H9 (cell line): Measurements from ENCODE around the gene TUB. TPM values are rescaled to one million over a fixed set of nuclear protein-coding genes. Genes with fewer than 3 reads are reported as not detected.

Experiments
- DNase-seq: peaks from one replicate; pipeline ENCODE4 v3.0.0-alpha.2; 2017
- H2AFZ ChIP-seq: one replicate; pipeline ENCODE4 v1.6.1; 2013; ENCODE audit warnings: mild to moderate bottlenecking, low read length, control low read depth, moderate library complexity
- H2AK5ac ChIP-seq: 2 replicates; pipeline ENCODE4 v1.6.1; 2013; ENCODE audit warnings: low read length, control low read depth, mixed read lengths; ENCODE audit not compliant: insufficient read length
- H2BK120ac ChIP-seq: one replicate; pipeline ENCODE4 v1.6.1; 2013; ENCODE audit warnings: low read depth, mild to moderate bottlenecking, low read length, control low read depth, inconsistent platforms; ENCODE audit not compliant: poor library complexity, severe bottlenecking
- H2BK12ac ChIP-seq: 2 replicates; pipeline ENCODE4 v1.6.1; 2013; ENCODE audit warnings: low read length, control low read depth, mixed read lengths, low read depth; ENCODE audit not compliant: insufficient read length
- H2BK15ac ChIP-seq: 2 replicates; pipeline ENCODE4 v1.6.1; 2013; ENCODE audit warnings: low read depth, low read length, control low read depth
- H2BK20ac ChIP-seq: one replicate; pipeline ENCODE4 v1.6.1; 2013; ENCODE audit warnings: low read depth, mild to moderate bottlenecking, low read length, control low read depth, inconsistent platforms; ENCODE audit not compliant: poor library complexity, severe bottlenecking
- H2BK5ac ChIP-seq: 2 replicates; pipeline ENCODE4 v1.6.1; 2013; ENCODE audit warnings: low read length, control low read depth, mixed read lengths; ENCODE audit not compliant: insufficient read length
- H3K14ac ChIP-seq: 2 replicates; pipeline ENCODE4 v1.6.1; 2013; ENCODE audit warnings: low read length, control low read depth; ENCODE audit not compliant: insufficient read depth
- H3K18ac ChIP-seq: 2 replicates; pipeline ENCODE4 v1.6.1; 2013; ENCODE audit warnings: low read depth, mild to moderate bottlenecking, mixed read lengths, low read length, control low read depth; ENCODE audit not compliant: insufficient read length
- H3K23ac ChIP-seq: 2 replicates; pipeline ENCODE4 v1.6.1; 2013; ENCODE audit warnings: low read length, control low read depth, mixed read lengths, low read depth; ENCODE audit not compliant: insufficient read length
- H3K23me2 ChIP-seq: 2 replicates; pipeline ENCODE4 v1.6.1; 2013; ENCODE audit warnings: low read depth, mild to moderate bottlenecking, mixed read lengths, low read length, control low read depth; ENCODE audit not compliant: insufficient read length, poor library complexity, severe bottlenecking
- H3K27ac ChIP-seq: 2 replicates; pipeline ENCODE4 v1.5.1; 2013; ENCODE audit warnings: low read length, control low read depth, mixed read lengths, low read depth; ENCODE audit not compliant: insufficient read length
- H3K27me3 ChIP-seq: 2 replicates; pipeline ENCODE4 v1.6.1; 2013; ENCODE audit warnings: low read length, control low read depth, inconsistent platforms; ENCODE audit not compliant: insufficient read depth
- H3K4ac ChIP-seq: 2 replicates; pipeline ENCODE4 v1.6.1; 2013; ENCODE audit warnings: low read depth, mild to moderate bottlenecking, control low read depth, inconsistent platforms, low read length, moderate library complexity
- H3K4me1 ChIP-seq: 2 replicates; pipeline ENCODE4 v1.6.1; 2013; ENCODE audit warnings: low read length, control low read depth, inconsistent platforms; ENCODE audit not compliant: insufficient read depth
- H3K4me2 ChIP-seq: 2 replicates; pipeline ENCODE4 v1.6.1; 2013; ENCODE audit warnings: low read length, control low read depth, mixed read lengths; ENCODE audit not compliant: insufficient read length, insufficient read depth
- H3K56ac ChIP-seq: 2 replicates; pipeline ENCODE4 v1.6.1; 2013; ENCODE audit warnings: low read depth, mild to moderate bottlenecking, mixed read lengths, low read length, control low read depth; ENCODE audit not compliant: insufficient read length
- H3K79me1 ChIP-seq: 2 replicates; pipeline ENCODE4 v1.6.1; 2013; ENCODE audit warnings: low read depth, mild to moderate bottlenecking, moderate library complexity, low read length, control low read depth, inconsistent platforms; ENCODE audit not compliant: insufficient read depth, poor library complexity, severe bottlenecking
- H3K79me2 ChIP-seq: 2 replicates; pipeline ENCODE4 v1.6.1; 2013; ENCODE audit warnings: low read length, control low read depth, inconsistent platforms; ENCODE audit not compliant: insufficient read depth
- H3K9ac ChIP-seq: 2 replicates; pipeline ENCODE4 v1.6.1; 2013; ENCODE audit warnings: low read length, control low read depth, mixed read lengths; ENCODE audit not compliant: insufficient read length; ENCODE audit errors: extremely low read depth
- H3K9me3 ChIP-seq: one replicate; pipeline ENCODE4 v1.6.1; 2013; ENCODE audit warnings: low read depth, low read length, inconsistent platforms; ENCODE audit not compliant: control insufficient read depth
- H3T11ph ChIP-seq: one replicate; pipeline ENCODE4 v1.6.1; 2013; ENCODE audit warnings: mild to moderate bottlenecking, low read length, control low read depth, inconsistent platforms
- H4K20me1 ChIP-seq: one replicate; pipeline ENCODE4 v1.6.1; 2013; ENCODE audit not compliant: control insufficient read depth, insufficient read length, insufficient read depth
- H4K5ac ChIP-seq: 2 replicates; pipeline ENCODE4 v1.6.1; 2013; ENCODE audit warnings: low read depth, mild to moderate bottlenecking, mixed read lengths, low read length, control low read depth; ENCODE audit not compliant: insufficient read length
- H4K8ac ChIP-seq: replicated peaks from 2 replicates; pipeline ENCODE4 v1.6.1; 2013; ENCODE audit warnings: low read length, control low read depth, mixed read lengths, low read depth; ENCODE audit not compliant: insufficient read length
- H4K91ac ChIP-seq: 2 replicates; pipeline ENCODE4 v1.6.1; 2013; ENCODE audit warnings: low read depth, mild to moderate bottlenecking, moderate library complexity, mixed read lengths, low read length, control low read depth; ENCODE audit not compliant: insufficient read length
- H3K27ac Mint-ChIP-seq, 3 experiments: 2 replicates in 2 of 3; 3 replicates in 1 of 3; pipeline ENCODE4 v1.8.0; 2020 to 2021; ENCODE audit warnings: mixed read lengths in 3 of 3, mild to moderate bottlenecking in 1 of 3, moderate library complexity in 1 of 3
- H3K27me3 Mint-ChIP-seq: 2 replicates; pipeline ENCODE4 v1.8.0; 2021; ENCODE audit warnings: low read depth, mild to moderate bottlenecking, moderate library complexity, mixed read lengths
- H3K36me3 Mint-ChIP-seq, 3 experiments: 2 replicates in 2 of 3; 3 replicates in 1 of 3; pipeline ENCODE4 v1.8.0; 2020 to 2021; ENCODE audit warnings: low read depth in 3 of 3, mixed read lengths in 3 of 3; ENCODE audit not compliant: insufficient read depth in 1 of 3
- H3K4me1 Mint-ChIP-seq, 2 experiments: 2 replicates each; pipeline ENCODE4 v1.8.0; 2020; ENCODE audit warnings: mixed read lengths in 2 of 2
- H3K4me3 Mint-ChIP-seq, 2 experiments: 2 replicates in 1 of 2; 3 replicates in 1 of 2; pipeline ENCODE4 v1.8.0; 2020 to 2021; ENCODE audit warnings: mild to moderate bottlenecking in 2 of 2, mixed read lengths in 2 of 2, moderate library complexity in 1 of 2
- H3K9me3 Mint-ChIP-seq, 2 experiments: 2 replicates in 1 of 2; 3 replicates in 1 of 2; pipeline ENCODE4 v1.8.0; 2020; ENCODE audit warnings: mild to moderate bottlenecking in 2 of 2, mixed read lengths in 2 of 2, moderate library complexity in 1 of 2
- whole genome bisulfite sequencing: extraction: QIAGEN DNeasy Blood & Tissue Kit; methylation state at CpG from one replicate; pipeline ENCODE4 v1.1.7; 2013; ENCODE audit warnings: missing lambda C conversion rate, low lambda C conversion rate, mixed read lengths; ENCODE audit not compliant: insufficient read length; ENCODE audit errors: extremely low coverage; 5-methylcytosine and 5-hydroxymethylcytosine counted together
- total RNA-seq: library from RNA; stranded (reverse); gene quantifications from 2 replicates; pipeline ENCODE4 v1.2.1, GENCODE V29; 2021
- TF ChIP-seq, protein P1 (sequence below): fragments of 200-600 bp; sonication (generic); conservative IDR thresholded peaks from 3 replicates; pipeline ENCODE4 v1.8.0; 2021; ENCODE audit warnings: antibody characterized with exemption, mild to moderate bottlenecking

Gene TUB
- total RNA-seq, 1 experiment from 2014 or later = 14.8 TPM

DNA sequence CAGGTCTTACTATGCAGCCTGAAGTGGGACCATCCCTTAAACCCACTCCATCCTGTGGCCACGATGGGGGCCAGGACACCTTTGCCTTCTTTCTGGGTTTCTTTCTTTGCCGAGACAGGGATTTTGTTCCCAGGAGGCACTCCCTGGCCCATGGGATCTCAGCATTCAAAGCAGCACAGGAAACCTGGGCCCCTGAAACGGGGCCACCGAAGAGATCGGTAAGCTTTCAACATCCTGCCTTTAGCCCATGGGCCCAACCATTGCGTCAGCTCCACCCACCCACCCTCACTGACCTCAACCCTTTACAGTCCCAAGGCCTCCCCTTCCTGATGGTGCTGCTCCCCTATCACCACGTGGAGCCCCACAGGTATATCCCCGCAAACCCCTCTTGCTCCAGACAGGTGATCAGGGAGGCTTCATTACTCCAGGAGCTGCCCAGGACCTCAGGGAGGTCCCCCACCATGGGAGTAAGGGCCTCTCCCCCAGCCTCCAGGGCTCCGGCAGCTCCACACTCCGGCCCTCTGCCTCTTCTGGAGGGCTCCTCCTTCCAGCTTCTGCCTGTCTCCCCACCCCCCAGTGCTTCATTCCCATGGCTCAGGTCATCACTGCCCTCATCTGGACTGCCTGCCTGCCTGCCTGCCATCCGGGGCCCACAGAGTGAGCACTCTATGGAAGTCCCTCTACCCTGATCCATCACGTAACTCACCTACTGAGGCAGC lies 42.0 kb upstream of the TUB start:
- Mint-ChIP-seq H3K27me3 (peaks cover 34% of the 10 kb centered on the region), H3K9me3 (no peaks in the 10 kb centered on the region), H3K27ac (no peak overlapping the region; a peak in 1 of 7 replicates), H3K36me3 (no peaks in the 10 kb centered on the region), H3K4me3 (no peak overlapping the region), H3K4me1 (no peaks in the 10 kb centered on the region; a peak in 1 of 4 replicates)
- no peak overlapping the region for H3K27ac ChIP-seq
- DNase-seq = peak; percentile 29
- no peaks in the 10 kb centered on the region for H3K4me1 ChIP-seq
- no peak overlapping the region for H3K4ac ChIP-seq
- no peak overlapping the region for H2AK5ac ChIP-seq
- no peak overlapping the region for H4K91ac ChIP-seq
- no peak overlapping the region for H2BK5ac ChIP-seq
- no peak overlapping the region for H4K8ac ChIP-seq
- no peaks in the 10 kb centered on the region for H3K79me1 ChIP-seq
- no peak overlapping the region for H2BK120ac ChIP-seq
- H4K5ac ChIP-seq = no peak overlapping the region
- no peak overlapping the region for H3T11ph ChIP-seq
- H3K18ac ChIP-seq = no peak overlapping the region
- no peak overlapping the region for H3K4me2 ChIP-seq
- WGBS = no CpG with 5 or more reads among the region's 12 CpGs
- no peak overlapping the region for H3K56ac ChIP-seq
- H3K23me2 ChIP-seq = no peaks in the 10 kb centered on the region
- H2BK15ac ChIP-seq = no peak overlapping the region
- TF ChIP-seq, protein P1, sequence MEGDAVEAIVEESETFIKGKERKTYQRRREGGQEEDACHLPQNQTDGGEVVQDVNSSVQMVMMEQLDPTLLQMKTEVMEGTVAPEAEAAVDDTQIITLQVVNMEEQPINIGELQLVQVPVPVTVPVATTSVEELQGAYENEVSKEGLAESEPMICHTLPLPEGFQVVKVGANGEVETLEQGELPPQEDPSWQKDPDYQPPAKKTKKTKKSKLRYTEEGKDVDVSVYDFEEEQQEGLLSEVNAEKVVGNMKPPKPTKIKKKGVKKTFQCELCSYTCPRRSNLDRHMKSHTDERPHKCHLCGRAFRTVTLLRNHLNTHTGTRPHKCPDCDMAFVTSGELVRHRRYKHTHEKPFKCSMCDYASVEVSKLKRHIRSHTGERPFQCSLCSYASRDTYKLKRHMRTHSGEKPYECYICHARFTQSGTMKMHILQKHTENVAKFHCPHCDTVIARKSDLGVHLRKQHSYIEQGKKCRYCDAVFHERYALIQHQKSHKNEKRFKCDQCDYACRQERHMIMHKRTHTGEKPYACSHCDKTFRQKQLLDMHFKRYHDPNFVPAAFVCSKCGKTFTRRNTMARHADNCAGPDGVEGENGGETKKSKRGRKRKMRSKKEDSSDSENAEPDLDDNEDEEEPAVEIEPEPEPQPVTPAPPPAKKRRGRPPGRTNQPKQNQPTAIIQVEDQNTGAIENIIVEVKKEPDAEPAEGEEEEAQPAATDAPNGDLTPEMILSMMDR = no peak
- no peak overlapping the region for H3K14ac ChIP-seq
- no peak overlapping the region for H2AFZ ChIP-seq
- no peaks in the 10 kb centered on the region for H3K79me2 ChIP-seq
- H3K23ac ChIP-seq = no peak overlapping the region
- no peak overlapping the region for H2BK20ac ChIP-seq
- H3K9me3 ChIP-seq = no peaks in the 10 kb centered on the region
- no peaks in the 10 kb centered on the region for H3K27me3 ChIP-seq
- no peaks in the 10 kb centered on the region for H4K20me1 ChIP-seq
- H3K9ac ChIP-seq = no peak overlapping the region
- H2BK12ac ChIP-seq = no peak overlapping the region
